Neural cell (in vitro differentiated cells): ENCODE results near the gene SH3D19. TPM values are rescaled to one million over a fixed set of nuclear protein-coding genes. Genes with fewer than 3 reads are reported as not detected.

Experiments
- H2AFZ ChIP-seq: fragments of 200-600, 300-800 bp; sonication (generic), shearing (Covaris generic); 2 replicates; pipeline ENCODE4 v1.6.0; 2014; ENCODE audit warnings: low read depth, mild to moderate bottlenecking, antibody characterized with exemption, low read length, moderate library complexity
- H3F3A ChIP-seq: fragments of 200-600 bp; shearing (Covaris generic); 2 replicates; pipeline ENCODE4 v1.6.1; 2016; ENCODE audit warnings: mild to moderate bottlenecking, moderate library complexity, mixed read lengths, antibody characterized with exemption, low read length; ENCODE audit not compliant: insufficient read depth, poor library complexity, severe bottlenecking
- H3K27ac ChIP-seq: fragments of 200-600, 300-800 bp; sonication (generic), shearing (Covaris generic); 2 replicates; pipeline ENCODE4 v1.5.1; 2014; ENCODE audit warnings: mild to moderate bottlenecking, low read length, moderate library complexity
- H3K27me3 ChIP-seq: fragments of 300-800, 200-600 bp; sonication (generic), shearing (Covaris generic); 2 replicates; pipeline ENCODE4 v1.6.0; 2014; ENCODE audit warnings: mild to moderate bottlenecking, low read depth, low read length, moderate library complexity; ENCODE audit not compliant: insufficient read depth
- H3K36me3 ChIP-seq: fragments of 300-800, 200-600 bp; sonication (generic), shearing (Covaris generic); 2 replicates; pipeline ENCODE4 v1.5.1; 2014; ENCODE audit warnings: mild to moderate bottlenecking, antibody characterized with exemption, low read length, moderate library complexity; ENCODE audit not compliant: insufficient read depth
- H3K4me2 ChIP-seq: fragments of 300-800, 200-600 bp; sonication (generic), shearing (Covaris generic); 2 replicates; pipeline ENCODE4 v1.6.0; 2014; ENCODE audit warnings: mild to moderate bottlenecking, low read length
- H3K4me3 ChIP-seq: fragments of 300-800, 200-600 bp; sonication (generic), shearing (Covaris generic); 2 replicates; pipeline ENCODE4 v1.5.1; 2014; ENCODE audit warnings: mild to moderate bottlenecking, low read length, moderate library complexity
- H3K79me2 ChIP-seq: fragments of 200-600 bp; shearing (Covaris generic); replicated peaks from 2 replicates; pipeline ENCODE4 v1.6.0; 2014; ENCODE audit warnings: mild to moderate bottlenecking, low read length, moderate library complexity; ENCODE audit not compliant: insufficient read depth
- H3K9ac ChIP-seq: fragments of 300-800, 200-600 bp; sonication (generic), shearing (Covaris generic); 2 replicates; pipeline ENCODE4 v1.6.1; 2016; ENCODE audit warnings: mild to moderate bottlenecking, low read length, mixed read lengths
- H3K9me2 ChIP-seq: fragments of 200-600 bp; shearing (Covaris generic); 2 replicates; pipeline ENCODE4 v1.6.1; 2016; ENCODE audit warnings: mild to moderate bottlenecking, low read length, mixed read lengths; ENCODE audit not compliant: insufficient read depth
- H3K9me3 ChIP-seq: fragments of 200-600, 300-800 bp; sonication (generic), shearing (Covaris generic); 2 replicates; pipeline ENCODE4 v1.6.1; 2016; ENCODE audit warnings: mild to moderate bottlenecking, mixed run types, low read length, moderate library complexity, mixed read lengths
- H4K20me1 ChIP-seq: fragments of 200-600 bp; shearing (Covaris generic); 2 replicates; pipeline ENCODE4 v1.6.1; 2016; ENCODE audit warnings: mild to moderate bottlenecking, mixed run types; ENCODE audit not compliant: insufficient read depth
- EP300 ChIP-seq: fragments of 450-650 bp; conservative IDR thresholded peaks from 2 replicates; pipeline ENCODE4 v1.6.1; 2014; ENCODE audit warnings: antibody characterized with exemption, mild to moderate bottlenecking, moderate library complexity; ENCODE audit not compliant: poor library complexity, severe bottlenecking
- EZH2 ChIP-seq: fragments of 200-600, 300-800 bp; shearing (Covaris generic), sonication (generic); IDR thresholded peaks from 2 replicates; pipeline ENCODE4 v1.6.1; 2014; ENCODE audit warnings: antibody characterized with exemption, low read length, borderline replicate concordance, mild to moderate bottlenecking; ENCODE audit not compliant: insufficient read depth, poor library complexity, severe bottlenecking
- MXI1 ChIP-seq: fragments of 450-650 bp; conservative IDR thresholded peaks from 2 replicates; pipeline ENCODE4 v1.6.1; 2014; ENCODE audit warnings: antibody characterized with exemption, mild to moderate bottlenecking; ENCODE audit not compliant: poor library complexity, severe bottlenecking
- POLR2AphosphoS5 ChIP-seq: IDR thresholded peaks from 2 replicates; pipeline ENCODE4 v1.6.1; 2012
- RAD21 ChIP-seq: fragments of 450-650 bp; conservative IDR thresholded peaks from 2 replicates; pipeline ENCODE4 v1.6.1; 2014; ENCODE audit warnings: antibody characterized with exemption, mild to moderate bottlenecking, moderate library complexity
- SMC3 ChIP-seq: fragments of 450-650 bp; conservative IDR thresholded peaks from 2 replicates; pipeline ENCODE4 v1.6.1; 2014; ENCODE audit warnings: antibody characterized with exemption, mild to moderate bottlenecking, moderate library complexity; ENCODE audit not compliant: poor library complexity
- TAF1 ChIP-seq: IDR thresholded peaks from 2 replicates; pipeline ENCODE4 v1.6.1; 2012; ENCODE audit warnings: low read depth
- polyA plus RNA-seq: library from polyadenylated mRNA; depleted of rRNA; stranded (reverse); fragments of >200 nt; gene quantifications from 2 replicates; pipeline ENCODE4 v1.2.3, GENCODE V29; 2014
- TF ChIP-seq, protein P1 (sequence below): IDR thresholded peaks from 2 replicates; pipeline ENCODE4 v1.6.1; 2012; ENCODE audit warnings: borderline replicate concordance
- TF ChIP-seq, protein P2 (sequence below): fragments of 450-650 bp; IDR thresholded peaks from 2 replicates; pipeline ENCODE4 v1.5.1; 2014; ENCODE audit warnings: antibody characterized with exemption, mild to moderate bottlenecking, moderate library complexity; ENCODE audit not compliant: poor library complexity, severe bottlenecking

SH3D19 gene
- polyA plus RNA-seq, 1 donor from 2014 or later: 0.46 TPM

DNA sequence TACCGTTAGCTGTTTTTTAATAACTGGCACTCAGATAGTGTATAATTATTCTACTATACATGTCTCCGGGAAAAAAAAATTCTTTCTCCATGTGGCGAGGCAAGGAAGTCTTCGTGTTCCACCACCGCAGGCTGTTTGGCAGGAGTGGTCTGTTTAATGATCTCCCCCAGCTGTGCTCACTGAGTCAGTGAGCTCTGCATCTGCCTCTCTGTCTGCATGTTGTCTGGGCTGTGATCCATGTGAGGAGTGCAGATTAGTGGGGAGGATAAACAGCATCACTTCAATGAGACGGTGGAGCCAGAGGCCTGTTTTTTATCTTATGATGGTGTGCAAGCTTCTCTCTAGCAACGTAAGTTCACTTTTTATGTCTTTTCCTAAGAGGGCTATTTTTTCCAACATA lies 156.2 kb downstream of the SH3D19 start:
- no peak overlapping the region for H2AFZ ChIP-seq
- no peaks in the 10 kb centered on the region for H3K79me2 ChIP-seq
- no peak overlapping the region for H3K27ac ChIP-seq

DNA sequence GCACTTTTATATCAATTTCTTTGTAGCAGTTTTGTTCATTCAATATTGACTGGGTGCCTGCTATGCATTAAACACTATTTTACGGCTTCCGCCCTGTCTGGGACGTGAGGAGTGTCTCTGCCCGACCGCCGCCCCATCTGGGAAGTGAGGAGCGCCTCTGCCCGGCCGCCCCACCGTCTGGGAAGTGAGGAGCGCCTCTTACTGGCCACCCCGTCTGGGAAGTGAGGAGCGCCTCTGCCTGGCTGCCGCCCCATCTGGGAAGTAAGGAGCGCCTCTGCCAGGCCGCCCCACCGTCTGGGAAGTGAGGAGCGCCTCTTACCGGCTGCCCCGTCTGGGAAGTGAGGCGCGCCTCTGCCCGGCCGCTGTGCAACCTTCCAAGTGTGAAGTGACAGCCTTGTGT lies 157.8 kb downstream of the SH3D19 start:
- H3K4me2 ChIP-seq: no peak overlapping the region
- no peaks in the 10 kb centered on the region for H3K79me2 ChIP-seq
- TF ChIP-seq POLR2AphosphoS5: no peak
- no peak for TF ChIP-seq EZH2
- no peak for TF ChIP-seq MXI1
- no peak for TF ChIP-seq EP300
- no peak for TF ChIP-seq SMC3
- TF ChIP-seq, protein P1, sequence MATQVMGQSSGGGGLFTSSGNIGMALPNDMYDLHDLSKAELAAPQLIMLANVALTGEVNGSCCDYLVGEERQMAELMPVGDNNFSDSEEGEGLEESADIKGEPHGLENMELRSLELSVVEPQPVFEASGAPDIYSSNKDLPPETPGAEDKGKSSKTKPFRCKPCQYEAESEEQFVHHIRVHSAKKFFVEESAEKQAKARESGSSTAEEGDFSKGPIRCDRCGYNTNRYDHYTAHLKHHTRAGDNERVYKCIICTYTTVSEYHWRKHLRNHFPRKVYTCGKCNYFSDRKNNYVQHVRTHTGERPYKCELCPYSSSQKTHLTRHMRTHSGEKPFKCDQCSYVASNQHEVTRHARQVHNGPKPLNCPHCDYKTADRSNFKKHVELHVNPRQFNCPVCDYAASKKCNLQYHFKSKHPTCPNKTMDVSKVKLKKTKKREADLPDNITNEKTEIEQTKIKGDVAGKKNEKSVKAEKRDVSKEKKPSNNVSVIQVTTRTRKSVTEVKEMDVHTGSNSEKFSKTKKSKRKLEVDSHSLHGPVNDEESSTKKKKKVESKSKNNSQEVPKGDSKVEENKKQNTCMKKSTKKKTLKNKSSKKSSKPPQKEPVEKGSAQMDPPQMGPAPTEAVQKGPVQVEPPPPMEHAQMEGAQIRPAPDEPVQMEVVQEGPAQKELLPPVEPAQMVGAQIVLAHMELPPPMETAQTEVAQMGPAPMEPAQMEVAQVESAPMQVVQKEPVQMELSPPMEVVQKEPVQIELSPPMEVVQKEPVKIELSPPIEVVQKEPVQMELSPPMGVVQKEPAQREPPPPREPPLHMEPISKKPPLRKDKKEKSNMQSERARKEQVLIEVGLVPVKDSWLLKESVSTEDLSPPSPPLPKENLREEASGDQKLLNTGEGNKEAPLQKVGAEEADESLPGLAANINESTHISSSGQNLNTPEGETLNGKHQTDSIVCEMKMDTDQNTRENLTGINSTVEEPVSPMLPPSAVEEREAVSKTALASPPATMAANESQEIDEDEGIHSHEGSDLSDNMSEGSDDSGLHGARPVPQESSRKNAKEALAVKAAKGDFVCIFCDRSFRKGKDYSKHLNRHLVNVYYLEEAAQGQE: no peak
- TF ChIP-seq, protein P2, sequence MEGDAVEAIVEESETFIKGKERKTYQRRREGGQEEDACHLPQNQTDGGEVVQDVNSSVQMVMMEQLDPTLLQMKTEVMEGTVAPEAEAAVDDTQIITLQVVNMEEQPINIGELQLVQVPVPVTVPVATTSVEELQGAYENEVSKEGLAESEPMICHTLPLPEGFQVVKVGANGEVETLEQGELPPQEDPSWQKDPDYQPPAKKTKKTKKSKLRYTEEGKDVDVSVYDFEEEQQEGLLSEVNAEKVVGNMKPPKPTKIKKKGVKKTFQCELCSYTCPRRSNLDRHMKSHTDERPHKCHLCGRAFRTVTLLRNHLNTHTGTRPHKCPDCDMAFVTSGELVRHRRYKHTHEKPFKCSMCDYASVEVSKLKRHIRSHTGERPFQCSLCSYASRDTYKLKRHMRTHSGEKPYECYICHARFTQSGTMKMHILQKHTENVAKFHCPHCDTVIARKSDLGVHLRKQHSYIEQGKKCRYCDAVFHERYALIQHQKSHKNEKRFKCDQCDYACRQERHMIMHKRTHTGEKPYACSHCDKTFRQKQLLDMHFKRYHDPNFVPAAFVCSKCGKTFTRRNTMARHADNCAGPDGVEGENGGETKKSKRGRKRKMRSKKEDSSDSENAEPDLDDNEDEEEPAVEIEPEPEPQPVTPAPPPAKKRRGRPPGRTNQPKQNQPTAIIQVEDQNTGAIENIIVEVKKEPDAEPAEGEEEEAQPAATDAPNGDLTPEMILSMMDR: no peak
- no peak for TF ChIP-seq TAF1
- no peak for TF ChIP-seq RAD21
- H2AFZ ChIP-seq: no peak overlapping the region
- no peak overlapping the region for H3K4me3 ChIP-seq
- H3K27ac ChIP-seq: no peak overlapping the region
- H3K9ac ChIP-seq: no peak overlapping the region
- no peaks in the 10 kb centered on the region for H3K9me2 ChIP-seq
- no peaks in the 10 kb centered on the region for H3F3A ChIP-seq
- no peaks in the 10 kb centered on the region for H3K36me3 ChIP-seq
- H3K27me3 ChIP-seq: no peaks in the 10 kb centered on the region
- H4K20me1 ChIP-seq: no peaks in the 10 kb centered on the region
- no peaks in the 10 kb centered on the region for H3K9me3 ChIP-seq

More for the DNA sequence above, 156.2 kb downstream of the SH3D19 start:
- H4K20me1 ChIP-seq: no peaks in the 10 kb centered on the region
- no peaks in the 10 kb centered on the region for H3K36me3 ChIP-seq
- no peak overlapping the region for H3K4me2 ChIP-seq
- H3K9ac ChIP-seq: no peak overlapping the region
- H3K9me2 ChIP-seq: no peaks in the 10 kb centered on the region
- TF ChIP-seq EP300 (no peak), RAD21 (no peak), MXI1 (no peak)
- TF ChIP-seq, protein P1: no peak
- no peaks in the 10 kb centered on the region for H3K27me3 ChIP-seq
- H3F3A ChIP-seq: no peaks in the 10 kb centered on the region
- H3K9me3 ChIP-seq: no peaks in the 10 kb centered on the region
- H3K4me3 ChIP-seq: no peak overlapping the region
